ENCODE results near the gene GOLGA8A.
"Not testable (repeated sequence)": the region's sequence is repeated elsewhere in the genome, so short reads cannot be mapped to it uniquely, and the experiment has no call there.

GOLGA8A gene

DNA sequence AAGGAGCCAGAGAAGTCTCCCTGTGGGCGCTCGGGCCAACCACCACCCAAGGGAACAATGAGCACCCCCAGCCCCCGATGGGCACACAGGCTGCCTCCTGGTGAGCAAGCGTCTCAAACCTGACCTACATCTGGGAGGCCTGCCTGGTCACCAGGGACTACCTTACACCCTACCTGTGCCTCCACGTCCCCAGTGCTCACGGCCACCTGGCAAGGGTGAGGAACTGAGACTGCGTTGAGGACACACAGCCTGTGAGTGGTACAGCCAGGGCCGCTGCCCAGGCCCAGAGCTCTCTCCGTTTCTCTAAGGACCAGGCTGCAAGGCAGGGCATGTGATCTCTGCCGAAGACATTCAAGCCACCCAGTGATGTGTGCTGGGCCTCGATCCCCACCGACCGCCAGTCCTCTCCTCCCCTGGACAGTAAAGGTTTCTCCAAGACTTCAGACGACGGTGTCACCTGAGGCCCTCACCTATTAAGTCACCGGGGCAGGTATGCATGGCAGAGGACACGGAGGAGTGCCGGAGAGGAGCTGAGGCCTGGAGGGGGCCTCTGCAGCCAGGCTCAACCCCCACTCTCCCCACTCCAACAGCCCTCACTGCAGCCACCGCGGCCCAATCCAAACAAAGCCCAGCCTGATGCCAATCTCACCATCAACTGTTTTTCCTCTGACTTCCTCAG is 2.8 kb downstream of the GOLGA8A start:
- no peak overlapping the region for H2AFZ ChIP-seq (ENCODE audit: low read length)
- no peak overlapping the region for H3K4me2 ChIP-seq (ENCODE audit: low read length)
- no peaks in the 10 kb centered on the region for H3K9me3 ChIP-seq (ENCODE audit: low read length)
- no peak overlapping the region for H3K9ac ChIP-seq (ENCODE audit: low read length)
- no peaks in the 10 kb centered on the region for H3K36me3 ChIP-seq (ENCODE audit: insufficient read depth, low read length)
- H4K20me1 ChIP-seq (ENCODE audit: insufficient read depth, low read length): no peaks in the 10 kb centered on the region
- H3K9me2 ChIP-seq (ENCODE audit: low read depth, low read length): no peaks in the 10 kb centered on the region
- no peak overlapping the region for H3K4me3 ChIP-seq (ENCODE audit: low read depth, low read length, poor library complexity, severe bottlenecking)
- H3K27me3 ChIP-seq (ENCODE audit: insufficient read depth, low read length): no peaks in the 10 kb centered on the region
- no peak for TF ChIP-seq EZH2 (IDR thresholded peaks at IDR 0.05; ENCODE audit: borderline replicate concordance, low read length)
- TF ChIP-seq, protein P1, sequence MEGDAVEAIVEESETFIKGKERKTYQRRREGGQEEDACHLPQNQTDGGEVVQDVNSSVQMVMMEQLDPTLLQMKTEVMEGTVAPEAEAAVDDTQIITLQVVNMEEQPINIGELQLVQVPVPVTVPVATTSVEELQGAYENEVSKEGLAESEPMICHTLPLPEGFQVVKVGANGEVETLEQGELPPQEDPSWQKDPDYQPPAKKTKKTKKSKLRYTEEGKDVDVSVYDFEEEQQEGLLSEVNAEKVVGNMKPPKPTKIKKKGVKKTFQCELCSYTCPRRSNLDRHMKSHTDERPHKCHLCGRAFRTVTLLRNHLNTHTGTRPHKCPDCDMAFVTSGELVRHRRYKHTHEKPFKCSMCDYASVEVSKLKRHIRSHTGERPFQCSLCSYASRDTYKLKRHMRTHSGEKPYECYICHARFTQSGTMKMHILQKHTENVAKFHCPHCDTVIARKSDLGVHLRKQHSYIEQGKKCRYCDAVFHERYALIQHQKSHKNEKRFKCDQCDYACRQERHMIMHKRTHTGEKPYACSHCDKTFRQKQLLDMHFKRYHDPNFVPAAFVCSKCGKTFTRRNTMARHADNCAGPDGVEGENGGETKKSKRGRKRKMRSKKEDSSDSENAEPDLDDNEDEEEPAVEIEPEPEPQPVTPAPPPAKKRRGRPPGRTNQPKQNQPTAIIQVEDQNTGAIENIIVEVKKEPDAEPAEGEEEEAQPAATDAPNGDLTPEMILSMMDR (IDR thresholded peaks at IDR 0.05; ENCODE audit: low read length): no peak
- H3F3A ChIP-seq (ENCODE audit: insufficient read depth, low read length): no peaks in the 10 kb centered on the region
- H3K4me1 ChIP-seq (ENCODE audit: insufficient read depth, low read length, severe bottlenecking): no peaks in the 10 kb centered on the region
- H3K79me2 ChIP-seq (ENCODE audit: insufficient read depth, low read length): no peaks in the 10 kb centered on the region
- H3K27ac ChIP-seq (ENCODE audit: low read depth, low read length, poor library complexity, severe bottlenecking): no peak overlapping the region

DNA sequence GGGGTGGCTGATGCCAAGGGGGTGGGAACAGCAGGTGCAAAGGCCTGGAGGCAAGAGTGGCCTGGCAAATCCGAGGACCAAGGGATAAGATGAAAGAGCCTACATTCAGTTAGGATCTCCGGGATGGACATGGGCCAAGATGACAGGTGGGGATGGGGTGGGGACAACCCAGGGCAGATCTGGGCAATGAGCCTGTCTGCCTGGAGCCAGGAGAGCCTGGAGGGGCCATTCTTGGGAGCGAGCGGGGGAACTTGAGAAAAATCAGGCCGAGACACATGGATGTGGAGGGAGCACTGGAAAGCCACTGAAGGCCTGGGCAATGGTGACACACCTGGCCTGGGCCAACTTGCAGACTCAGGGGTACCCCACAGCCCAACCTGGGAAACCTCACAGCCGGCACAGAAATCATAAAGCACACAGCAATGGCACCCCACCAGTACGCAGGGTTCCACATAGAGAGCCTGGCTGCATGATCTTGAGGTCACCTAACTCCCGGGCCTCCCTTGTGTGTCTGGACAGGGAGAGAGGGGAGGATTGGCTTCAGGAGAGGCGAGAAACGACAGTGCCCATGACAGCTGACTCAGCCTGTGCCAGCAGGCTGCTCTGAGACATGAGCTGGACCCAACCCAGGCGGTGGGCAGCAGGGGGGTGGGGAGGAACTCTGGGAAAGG is 3.5 kb downstream of the GOLGA8A start:
- H3K79me2 ChIP-seq (ENCODE audit: insufficient read depth, low read length); H3K9ac ChIP-seq (ENCODE audit: low read length); H3K4me2 ChIP-seq (ENCODE audit: low read length); H3K27ac ChIP-seq (ENCODE audit: low read depth, low read length, poor library complexity, severe bottlenecking); H3K4me3 ChIP-seq (ENCODE audit: low read depth, low read length, poor library complexity, severe bottlenecking); H3K4me1 ChIP-seq (ENCODE audit: insufficient read depth, low read length, severe bottlenecking); H3K9me2 ChIP-seq (ENCODE audit: low read depth, low read length); H4K20me1 ChIP-seq (ENCODE audit: insufficient read depth, low read length); H2AFZ ChIP-seq (ENCODE audit: low read length); H3K9me3 ChIP-seq (ENCODE audit: low read length); H3F3A ChIP-seq (ENCODE audit: insufficient read depth, low read length); H3K36me3 ChIP-seq (ENCODE audit: insufficient read depth, low read length); H3K27me3 ChIP-seq (ENCODE audit: insufficient read depth, low read length): not testable (repeated sequence)

DNA sequence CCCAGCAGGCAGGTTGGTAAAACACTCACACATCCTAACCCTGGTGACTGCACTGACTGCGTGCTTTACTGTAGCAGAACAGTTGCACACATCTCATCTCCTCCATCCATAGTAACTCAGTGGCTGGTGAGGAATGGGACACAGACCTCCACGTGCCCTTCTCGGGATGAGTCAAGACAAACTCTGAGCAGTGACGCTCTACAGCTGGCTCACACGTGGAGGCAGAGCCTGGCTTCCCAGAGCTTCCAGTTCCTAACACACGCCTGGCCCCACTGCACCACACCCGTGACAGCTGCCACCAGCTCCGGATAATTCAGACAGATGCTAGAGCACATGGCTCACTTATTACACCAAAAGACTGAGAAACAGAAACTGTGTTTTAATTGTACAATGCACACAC is 7.0 kb downstream of the GOLGA8A start:
- not testable (repeated sequence) for H3K9ac ChIP-seq (ENCODE audit: low read length); H4K20me1 ChIP-seq (ENCODE audit: insufficient read depth, low read length); H3K4me2 ChIP-seq (ENCODE audit: low read length); H3K36me3 ChIP-seq (ENCODE audit: insufficient read depth, low read length); H3K27me3 ChIP-seq (ENCODE audit: insufficient read depth, low read length); H3K79me2 ChIP-seq (ENCODE audit: insufficient read depth, low read length); H3K27ac ChIP-seq (ENCODE audit: low read depth, low read length, poor library complexity, severe bottlenecking); H3F3A ChIP-seq (ENCODE audit: insufficient read depth, low read length); H3K9me3 ChIP-seq (ENCODE audit: low read length); H2AFZ ChIP-seq (ENCODE audit: low read length); H3K9me2 ChIP-seq (ENCODE audit: low read depth, low read length); H3K4me1 ChIP-seq (ENCODE audit: insufficient read depth, low read length, severe bottlenecking); H3K4me3 ChIP-seq (ENCODE audit: low read depth, low read length, poor library complexity, severe bottlenecking)

DNA sequence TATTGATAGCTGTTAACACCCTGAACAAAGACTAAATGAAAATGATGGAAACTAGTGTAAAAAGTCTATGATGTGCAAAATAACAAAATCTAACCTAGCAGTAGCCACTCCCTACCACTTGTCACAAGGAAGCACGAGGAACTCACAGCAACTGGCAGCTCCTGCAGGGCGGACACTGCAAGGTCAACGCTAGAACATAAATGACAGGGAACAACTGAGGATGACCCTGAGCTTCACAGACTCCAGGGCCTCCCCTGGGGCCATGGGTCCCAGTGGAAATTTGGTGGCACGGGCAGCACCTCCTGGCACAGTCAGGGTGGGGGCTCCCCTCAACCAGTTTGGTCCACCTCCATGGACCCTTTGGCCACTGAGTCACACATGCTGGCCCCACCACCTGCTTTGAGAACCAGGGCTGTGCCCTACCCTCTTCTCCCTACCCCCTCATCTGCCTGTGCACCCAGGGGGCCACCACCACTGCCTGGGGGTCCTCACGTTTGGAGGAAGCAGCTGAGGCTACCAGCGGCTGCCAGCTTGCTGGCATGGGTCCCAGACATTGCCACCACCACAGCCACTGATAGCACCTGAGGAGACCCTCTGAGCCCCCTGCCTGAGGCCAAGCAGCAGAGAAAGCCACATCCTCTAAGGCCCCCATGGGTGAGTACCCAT is 14.1 kb downstream of the GOLGA8A start:
- H3K9me3 ChIP-seq (ENCODE audit: low read length); H3K9ac ChIP-seq (ENCODE audit: low read length); H3K9me2 ChIP-seq (ENCODE audit: low read depth, low read length); H3K4me2 ChIP-seq (ENCODE audit: low read length); H3F3A ChIP-seq (ENCODE audit: insufficient read depth, low read length); H3K79me2 ChIP-seq (ENCODE audit: insufficient read depth, low read length); H2AFZ ChIP-seq (ENCODE audit: low read length); H3K4me1 ChIP-seq (ENCODE audit: insufficient read depth, low read length, severe bottlenecking); H3K4me3 ChIP-seq (ENCODE audit: low read depth, low read length, poor library complexity, severe bottlenecking); H4K20me1 ChIP-seq (ENCODE audit: insufficient read depth, low read length); H3K27me3 ChIP-seq (ENCODE audit: insufficient read depth, low read length); H3K36me3 ChIP-seq (ENCODE audit: insufficient read depth, low read length); H3K27ac ChIP-seq (ENCODE audit: low read depth, low read length, poor library complexity, severe bottlenecking): not testable (repeated sequence)

DNA sequence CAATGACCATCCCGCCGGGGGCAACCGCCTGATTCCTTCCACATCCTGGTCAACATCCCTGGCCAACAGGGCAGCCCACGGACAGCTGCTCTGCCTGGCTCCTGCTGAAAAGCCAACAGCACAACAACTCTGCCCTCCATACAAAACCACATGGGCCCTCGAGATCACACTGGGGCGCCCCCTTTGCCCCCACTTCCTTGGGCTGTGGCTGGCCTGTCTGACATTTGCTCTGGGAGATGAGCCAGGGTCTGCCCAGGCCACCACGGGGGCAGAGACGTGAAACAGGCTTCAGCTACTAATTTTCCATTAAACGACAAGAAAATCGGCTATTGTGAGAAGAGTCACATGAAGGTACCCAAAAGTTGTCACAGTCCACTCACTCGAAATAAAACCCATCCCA is 16.7 kb downstream of the GOLGA8A start:
- H3K9me2 ChIP-seq (ENCODE audit: low read depth, low read length); H3K4me1 ChIP-seq (ENCODE audit: insufficient read depth, low read length, severe bottlenecking); H3K4me2 ChIP-seq (ENCODE audit: low read length); H3K36me3 ChIP-seq (ENCODE audit: insufficient read depth, low read length); H3K27me3 ChIP-seq (ENCODE audit: insufficient read depth, low read length); H3K79me2 ChIP-seq (ENCODE audit: insufficient read depth, low read length); H3F3A ChIP-seq (ENCODE audit: insufficient read depth, low read length); H3K27ac ChIP-seq (ENCODE audit: low read depth, low read length, poor library complexity, severe bottlenecking); H3K9me3 ChIP-seq (ENCODE audit: low read length); H4K20me1 ChIP-seq (ENCODE audit: insufficient read depth, low read length); H3K9ac ChIP-seq (ENCODE audit: low read length); H3K4me3 ChIP-seq (ENCODE audit: low read depth, low read length, poor library complexity, severe bottlenecking); H2AFZ ChIP-seq (ENCODE audit: low read length): not testable (repeated sequence)

DNA sequence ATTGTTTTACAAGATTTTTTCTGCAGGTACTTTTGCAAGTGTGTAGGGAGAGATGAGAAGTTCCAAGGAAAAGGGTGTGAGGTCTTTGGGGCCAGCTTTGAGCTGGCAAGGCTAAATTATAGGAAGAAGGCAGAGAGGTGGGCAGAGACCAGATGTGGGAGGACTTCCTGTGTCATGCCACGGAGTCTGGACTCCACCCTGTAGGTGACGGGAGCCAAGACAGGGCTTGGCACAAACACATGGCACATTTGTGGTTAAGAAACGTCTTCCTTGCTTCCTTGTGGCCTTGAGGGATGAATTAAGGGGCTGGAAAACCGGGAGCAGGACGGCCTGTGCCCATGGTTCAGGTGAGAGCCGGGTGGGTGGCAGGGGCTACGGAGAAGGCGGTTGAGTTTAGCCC is 19.2 kb downstream of the GOLGA8A start:
- H3K27ac ChIP-seq (ENCODE audit: low read depth, low read length, poor library complexity, severe bottlenecking); H3K9me3 ChIP-seq (ENCODE audit: low read length); H3K79me2 ChIP-seq (ENCODE audit: insufficient read depth, low read length); H3K4me1 ChIP-seq (ENCODE audit: insufficient read depth, low read length, severe bottlenecking); H3K27me3 ChIP-seq (ENCODE audit: insufficient read depth, low read length); H3K9ac ChIP-seq (ENCODE audit: low read length); H3F3A ChIP-seq (ENCODE audit: insufficient read depth, low read length); H3K36me3 ChIP-seq (ENCODE audit: insufficient read depth, low read length); H4K20me1 ChIP-seq (ENCODE audit: insufficient read depth, low read length); H3K9me2 ChIP-seq (ENCODE audit: low read depth, low read length); H3K4me3 ChIP-seq (ENCODE audit: low read depth, low read length, poor library complexity, severe bottlenecking); H2AFZ ChIP-seq (ENCODE audit: low read length); H3K4me2 ChIP-seq (ENCODE audit: low read length): not testable (repeated sequence)

Measured in OCI-LY1 (cell line).